ENCODE data around the gene MACROD2.

The MACROD2 gene

DNA sequence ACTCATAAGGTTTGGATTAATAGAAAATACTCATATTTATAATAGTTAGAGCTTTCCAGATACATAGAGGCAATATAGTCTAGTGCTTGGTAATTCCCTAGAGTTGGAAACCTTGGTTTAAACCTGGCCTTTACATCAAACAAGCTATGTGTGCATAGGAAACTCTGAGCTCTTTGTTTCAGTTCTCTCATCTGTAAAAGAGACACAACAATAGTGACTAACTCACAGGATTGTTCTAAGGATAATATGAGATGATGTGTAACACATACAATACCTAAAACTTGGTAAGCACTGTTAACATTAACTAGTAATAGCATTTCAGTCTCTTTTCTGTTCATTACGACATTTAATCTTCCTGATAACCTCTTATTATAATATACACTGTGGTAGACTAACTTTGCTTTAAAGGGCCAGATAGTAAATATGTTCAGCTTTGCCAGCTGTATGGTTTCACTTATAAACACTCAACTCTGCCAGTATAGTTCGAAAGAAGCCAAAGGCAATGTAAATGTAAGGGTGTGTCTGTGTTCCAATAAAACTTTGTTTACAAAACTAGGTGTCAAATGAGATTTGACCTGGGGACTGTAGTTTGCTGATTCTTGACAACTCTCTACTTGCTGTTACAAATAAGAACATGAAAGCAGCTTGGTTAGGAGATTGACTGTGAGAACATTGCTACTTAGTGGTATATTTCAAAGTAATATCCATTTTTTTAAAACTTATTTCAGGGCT lies 712.7 kb downstream of the MACROD2 start:
- DNase-seq (ENCODE audit: low read depth, low spot score): no peak
- TF ChIP-seq ZNF274 (IDR thresholded peaks at IDR 0.05; ENCODE audit: low read depth, low read length): no peak
- TF ChIP-seq YY1 (IDR thresholded peaks at IDR 0.05; ENCODE audit: insufficient read depth, insufficient read length): no peak
- TF ChIP-seq SUZ12 (IDR thresholded peaks at IDR 0.05; ENCODE audit: extremely low read depth, insufficient read depth, insufficient read length): no peak
- H3K4me1 ChIP-seq (ENCODE audit: insufficient read depth, insufficient read length): no peaks in the 10 kb centered on the region
- no peak overlapping the region for H3K4me3 ChIP-seq (ENCODE audit: insufficient read length, low read depth)
- no peaks in the 10 kb centered on the region for H3K27me3 ChIP-seq (ENCODE audit: insufficient read depth, insufficient read length)
- H3K9me3 ChIP-seq (ENCODE audit: insufficient read depth, low read length): 0 out of 2 replicates have a peak, but pooled peaks cover 5% of the 10 kb centered on the region
- no peak overlapping the region for H3K9ac ChIP-seq (ENCODE audit: insufficient read length, low read depth)
- H3K36me3 ChIP-seq (ENCODE audit: insufficient read depth, insufficient read length, low read length): no peaks in the 10 kb centered on the region

DNA sequence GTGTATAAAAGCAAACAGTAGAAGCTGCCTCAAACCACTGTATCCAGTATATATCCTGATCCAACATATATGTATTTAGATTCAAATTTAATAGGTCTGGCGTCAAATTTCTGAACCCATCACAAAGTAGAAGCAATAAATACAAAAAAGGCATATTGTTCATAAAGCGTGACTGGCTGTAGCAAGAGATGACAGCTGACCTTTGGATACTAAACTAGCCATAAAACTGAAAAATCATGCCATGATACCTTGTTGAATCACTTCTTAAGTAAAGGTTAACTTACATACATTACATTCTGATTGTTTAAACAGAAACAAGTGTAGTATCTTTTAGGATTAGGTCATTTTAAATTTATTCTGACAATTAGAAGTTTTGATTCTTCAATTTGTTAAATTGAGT lies 714.1 kb downstream of the MACROD2 start:
- no peak overlapping the region for H3K4me3 ChIP-seq (ENCODE audit: insufficient read length, low read depth)
- TF ChIP-seq SUZ12 (IDR thresholded peaks at IDR 0.05; ENCODE audit: extremely low read depth, insufficient read depth, insufficient read length) (no peak), ZNF274 (IDR thresholded peaks at IDR 0.05; ENCODE audit: low read depth, low read length) (no peak), YY1 (IDR thresholded peaks at IDR 0.05; ENCODE audit: insufficient read depth, insufficient read length) (no peak)
- no peaks in the 10 kb centered on the region for H3K27me3 ChIP-seq (ENCODE audit: insufficient read depth, insufficient read length)
- H3K36me3 ChIP-seq (ENCODE audit: insufficient read depth, insufficient read length, low read length): no peaks in the 10 kb centered on the region
- no peak overlapping the region for H3K9ac ChIP-seq (ENCODE audit: insufficient read length, low read depth)
- no peak for DNase-seq (ENCODE audit: low read depth, low spot score)
- H3K9me3 ChIP-seq (ENCODE audit: insufficient read depth, low read length): peaks cover 5% of the 10 kb centered on the region; the same call in 1 of the 2 replicates
- H3K4me1 ChIP-seq (ENCODE audit: insufficient read depth, insufficient read length): no peaks in the 10 kb centered on the region

DNA sequence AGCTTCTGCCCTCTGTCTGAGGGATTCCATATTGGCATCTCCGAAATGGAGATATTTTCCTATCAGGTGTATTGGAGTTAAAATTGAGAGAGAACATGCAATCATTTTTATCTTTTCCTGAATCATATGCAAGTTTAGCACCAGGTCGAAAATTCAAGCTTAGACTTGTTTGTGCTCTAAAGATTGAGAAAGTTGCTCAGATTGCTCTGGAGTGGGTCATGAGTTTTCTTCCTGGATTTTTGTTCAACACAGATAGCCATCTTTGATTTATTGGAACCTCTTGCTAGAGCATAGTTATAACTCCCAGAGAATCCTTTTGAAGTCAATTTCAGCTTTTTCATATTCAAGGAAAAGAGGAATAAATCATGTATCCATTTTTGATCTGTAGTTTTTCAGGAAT lies 715.6 kb downstream of the MACROD2 start:
- Histone ChIP-seq H3K9me3 (ENCODE audit: insufficient read depth, low read length) (peaks cover 5% of the 10 kb centered on the region; the same call in 1 of the 2 replicates), H3K9ac (ENCODE audit: insufficient read length, low read depth) (no peak overlapping the region), H3K4me1 (ENCODE audit: insufficient read depth, insufficient read length) (no peaks in the 10 kb centered on the region), H3K4me3 (ENCODE audit: insufficient read length, low read depth) (no peak overlapping the region), H3K27me3 (ENCODE audit: insufficient read depth, insufficient read length) (no peaks in the 10 kb centered on the region), H3K36me3 (ENCODE audit: insufficient read depth, insufficient read length, low read length) (no peaks in the 10 kb centered on the region)
- DNase-seq (ENCODE audit: low read depth, low spot score): no peak
- TF ChIP-seq SUZ12 (IDR thresholded peaks at IDR 0.05; ENCODE audit: extremely low read depth, insufficient read depth, insufficient read length) (no peak), YY1 (IDR thresholded peaks at IDR 0.05; ENCODE audit: insufficient read depth, insufficient read length) (no peak), ZNF274 (IDR thresholded peaks at IDR 0.05; ENCODE audit: low read depth, low read length) (no peak)

DNA sequence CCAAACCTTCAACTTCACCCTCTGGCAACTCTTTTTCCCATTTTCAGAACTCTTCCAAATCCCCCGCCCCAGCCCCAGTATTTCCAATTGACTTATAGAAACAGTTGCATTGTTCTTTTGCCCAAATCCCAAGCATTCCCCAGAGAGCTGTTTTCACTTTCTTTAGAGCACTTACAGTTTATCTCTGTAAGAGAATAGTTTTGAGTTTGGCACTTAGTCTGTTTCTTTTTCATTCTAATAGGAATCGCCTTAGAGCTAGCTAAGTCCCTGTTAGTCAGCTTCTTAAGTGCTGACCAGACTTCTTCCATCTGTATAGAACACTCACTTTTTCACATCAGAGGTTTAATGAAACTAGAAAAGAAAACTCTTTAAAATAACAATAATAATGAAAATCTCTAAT lies 716.3 kb downstream of the MACROD2 start:
- no peak overlapping the region for H3K9ac ChIP-seq (ENCODE audit: insufficient read length, low read depth)
- H3K9me3 ChIP-seq (ENCODE audit: insufficient read depth, low read length): peaks cover 5% of the 10 kb centered on the region; the same call in 1 of the 2 replicates
- no peaks in the 10 kb centered on the region for H3K27me3 ChIP-seq (ENCODE audit: insufficient read depth, insufficient read length)
- H3K36me3 ChIP-seq (ENCODE audit: insufficient read depth, insufficient read length, low read length): no peaks in the 10 kb centered on the region
- H3K4me1 ChIP-seq (ENCODE audit: insufficient read depth, insufficient read length): no peaks in the 10 kb centered on the region
- DNase-seq (ENCODE audit: low read depth, low spot score): peak; percentile 50
- no peak overlapping the region for H3K4me3 ChIP-seq (ENCODE audit: insufficient read length, low read depth)
- TF ChIP-seq ZNF274 (IDR thresholded peaks at IDR 0.05; ENCODE audit: low read depth, low read length) (no peak), YY1 (IDR thresholded peaks at IDR 0.05; ENCODE audit: insufficient read depth, insufficient read length) (no peak), SUZ12 (IDR thresholded peaks at IDR 0.05; ENCODE audit: extremely low read depth, insufficient read depth, insufficient read length) (no peak)

DNA sequence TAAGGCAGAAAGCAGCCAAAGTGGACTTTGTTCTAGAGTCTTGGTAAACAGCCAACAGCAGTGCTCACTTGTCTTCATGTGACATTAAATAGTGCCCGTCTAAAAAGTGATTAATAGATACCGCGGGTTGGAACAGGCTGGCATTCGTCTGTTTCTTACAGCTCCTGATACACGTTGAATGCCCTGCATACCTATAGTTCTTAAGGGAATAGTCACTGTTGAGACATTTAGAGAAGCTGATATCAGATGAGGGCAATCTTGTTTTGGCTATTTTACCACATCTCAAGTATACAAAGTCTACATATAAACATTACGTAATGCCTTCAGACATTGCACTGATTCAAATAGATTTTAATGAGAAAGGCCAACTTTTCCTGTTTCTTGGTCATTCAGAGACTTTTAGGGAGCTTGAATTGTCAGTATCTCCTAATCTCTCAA lies 717.0 kb downstream of the MACROD2 start:
- DNase-seq (ENCODE audit: low read depth, low spot score): no peak
- Histone ChIP-seq H3K36me3 (ENCODE audit: insufficient read depth, insufficient read length, low read length) (no peaks in the 10 kb centered on the region), H3K9me3 (ENCODE audit: insufficient read depth, low read length) (peaks cover 5% of the 10 kb centered on the region; the same call in 1 of the 2 replicates), H3K4me1 (ENCODE audit: insufficient read depth, insufficient read length) (no peaks in the 10 kb centered on the region), H3K4me3 (ENCODE audit: insufficient read length, low read depth) (no peak overlapping the region), H3K9ac (ENCODE audit: insufficient read length, low read depth) (no peak overlapping the region), H3K27me3 (ENCODE audit: insufficient read depth, insufficient read length) (no peaks in the 10 kb centered on the region)
- TF ChIP-seq ZNF274 (IDR thresholded peaks at IDR 0.05; ENCODE audit: low read depth, low read length) (no peak), YY1 (IDR thresholded peaks at IDR 0.05; ENCODE audit: insufficient read depth, insufficient read length) (no peak), SUZ12 (IDR thresholded peaks at IDR 0.05; ENCODE audit: extremely low read depth, insufficient read depth, insufficient read length) (no peak)

DNA sequence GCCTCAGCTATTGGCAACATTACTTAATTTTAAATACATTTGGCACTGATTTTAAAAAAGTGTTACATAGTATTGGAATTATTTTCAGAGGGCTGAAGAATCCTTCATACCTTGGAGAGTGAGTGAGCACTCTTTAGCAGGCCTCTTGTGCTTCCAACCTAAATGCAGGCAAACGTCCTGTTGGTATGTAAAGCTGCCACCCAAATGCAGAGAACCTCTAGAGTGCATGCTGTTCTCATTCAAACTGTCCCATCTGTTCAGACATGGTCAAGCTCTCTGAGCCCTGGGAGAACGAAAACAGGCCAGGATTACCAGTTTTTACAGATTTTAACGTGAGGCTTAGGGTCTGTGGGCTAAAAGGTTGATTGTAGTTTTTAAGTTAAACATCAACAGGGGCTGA lies 720.1 kb downstream of the MACROD2 start:
- peaks cover 4% of the 10 kb centered on the region; the same call in 1 of the 2 replicates for H3K9me3 ChIP-seq (ENCODE audit: insufficient read depth, low read length)
- H3K27me3 ChIP-seq (ENCODE audit: insufficient read depth, insufficient read length): no peaks in the 10 kb centered on the region
- H3K36me3 ChIP-seq (ENCODE audit: insufficient read depth, insufficient read length, low read length): no peaks in the 10 kb centered on the region
- no peak for TF ChIP-seq ZNF274 (IDR thresholded peaks at IDR 0.05; ENCODE audit: low read depth, low read length)
- no peak for TF ChIP-seq SUZ12 (IDR thresholded peaks at IDR 0.05; ENCODE audit: extremely low read depth, insufficient read depth, insufficient read length)
- TF ChIP-seq YY1 (IDR thresholded peaks at IDR 0.05; ENCODE audit: insufficient read depth, insufficient read length): no peak
- DNase-seq (ENCODE audit: low read depth, low spot score): peak; percentile 36
- H3K9ac ChIP-seq (ENCODE audit: insufficient read length, low read depth): no peak overlapping the region
- no peaks in the 10 kb centered on the region for H3K4me1 ChIP-seq (ENCODE audit: insufficient read depth, insufficient read length)
- H3K4me3 ChIP-seq (ENCODE audit: insufficient read length, low read depth): no peak overlapping the region

DNA sequence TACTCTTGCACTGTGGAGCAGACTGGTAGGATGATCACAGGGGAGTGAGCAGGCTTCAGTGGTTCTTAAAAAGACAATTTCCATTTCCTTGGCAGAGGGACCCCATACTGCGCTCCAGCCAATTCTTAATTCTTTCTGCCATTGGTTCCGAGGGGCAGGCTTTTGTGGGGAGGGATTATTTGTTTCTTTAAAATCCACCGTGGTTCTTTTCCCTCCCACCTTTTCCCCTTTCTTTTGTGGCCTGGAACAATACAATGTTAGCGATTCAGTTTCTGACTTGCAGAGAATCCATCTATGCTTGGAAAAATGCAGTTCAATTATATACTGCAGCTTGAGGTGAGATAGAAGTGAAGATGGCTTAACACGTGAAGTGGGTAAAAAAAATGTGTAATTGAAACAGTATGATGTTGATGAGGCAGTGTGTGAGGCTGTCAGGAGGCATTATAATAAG lies 721.1 kb downstream of the MACROD2 start:
- no peaks in the 10 kb centered on the region for H3K4me1 ChIP-seq (ENCODE audit: insufficient read depth, insufficient read length)
- peak; percentile 40 for DNase-seq (ENCODE audit: low read depth, low spot score)
- no peak overlapping the region for H3K9ac ChIP-seq (ENCODE audit: insufficient read length, low read depth)

More for the DNA sequence above, 721.1 kb downstream of the MACROD2 start:
- no peak for TF ChIP-seq ZNF274 (IDR thresholded peaks at IDR 0.05; ENCODE audit: low read depth, low read length)
- no peak for TF ChIP-seq YY1 (IDR thresholded peaks at IDR 0.05; ENCODE audit: insufficient read depth, insufficient read length)
- TF ChIP-seq SUZ12 (IDR thresholded peaks at IDR 0.05; ENCODE audit: extremely low read depth, insufficient read depth, insufficient read length): no peak
- H3K4me3 ChIP-seq (ENCODE audit: insufficient read length, low read depth): no peak overlapping the region
- no peaks in the 10 kb centered on the region for H3K27me3 ChIP-seq (ENCODE audit: insufficient read depth, insufficient read length)
- H3K9me3 ChIP-seq (ENCODE audit: insufficient read depth, low read length): no peaks in the 10 kb centered on the region; the same call in 1 of the 2 replicates
- H3K36me3 ChIP-seq (ENCODE audit: insufficient read depth, insufficient read length, low read length): no peaks in the 10 kb centered on the region
